ENCODE results near the gene MAP3K9.

GRCh38 chr14:70832561-70833305 is 23.4 kb upstream of the MAP3K9 start:
- TF ChIP-seq CTCF (IDR thresholded peaks at IDR 0.05; ENCODE audit: insufficient read depth, low read depth, low read length) (no peak), EZH2 (IDR thresholded peaks at IDR 0.05; ENCODE audit: insufficient read depth, low read length) (no peak)
